GM12878 (cell line): ENCODE measurements around the gene C16orf92. TPM values are rescaled to one million over a fixed set of nuclear protein-coding genes. Genes with fewer than 3 reads are reported as not detected.

Experiments
- CBX3 ChIP-seq: fragments of 200-600 bp; sonication (generic); IDR thresholded peaks from 2 replicates; pipeline ENCODE4 v1.6.1; 2016; ENCODE audit warnings: low read depth, borderline replicate concordance
- CUX1 ChIP-seq: IDR thresholded peaks from 2 replicates; pipeline ENCODE4 v1.6.1; 2012; ENCODE audit warnings: improper control_type of control experiment, low read depth, low read length; ENCODE audit not compliant: insufficient replicate concordance
- HDGF ChIP-seq: fragments of 450-650 bp; IDR thresholded peaks from 2 replicates; pipeline ENCODE4 v1.6.1; 2016; ENCODE audit warnings: antibody characterized with exemption
- POU2F2 ChIP-seq: IDR thresholded peaks from 3 replicates; pipeline ENCODE4 v1.6.1; 2011; ENCODE audit warnings: low read depth, mild to moderate bottlenecking, low read length, borderline replicate concordance
- SIX5 ChIP-seq: IDR thresholded peaks from 2 replicates; pipeline ENCODE4 v1.6.1; 2011; ENCODE audit warnings: mild to moderate bottlenecking, low read depth, low read length, moderate library complexity; ENCODE audit not compliant: severe bottlenecking
- TARDBP ChIP-seq: IDR thresholded peaks from 2 replicates; pipeline ENCODE4 v1.6.1; 2016; ENCODE audit warnings: borderline replicate concordance
- TCF3 ChIP-seq: IDR thresholded peaks from 2 replicates; pipeline ENCODE4 v1.6.1; 2012; ENCODE audit warnings: low read depth, mild to moderate bottlenecking, low read length, borderline replicate concordance; ENCODE audit not compliant: insufficient read depth
- YY1 ChIP-seq: IDR thresholded peaks from 2 replicates; pipeline ENCODE4 v1.6.1; 2011; ENCODE audit warnings: low read depth, mild to moderate bottlenecking, low read length
- ZNF687 ChIP-seq: fragments of 450-650 bp; IDR thresholded peaks from 2 replicates; pipeline ENCODE4 v1.6.1; 2017; ENCODE audit warnings: mild to moderate bottlenecking, moderate library complexity
- polyA plus RNA-seq, 11 experiments: library from polyadenylated mRNA; depleted of rRNA in 4 of 11; unstranded in 6 of 11; stranded (reverse) in 5 of 11; fragments of >200 nt; fragmentation: Nextera tagmentation in 4 of 11; fragmentation: Illumina TruSeq in 1 of 11; extraction: Ambion mirVana in 4 of 11; extraction: Trizol in 1 of 11; gene quantifications; 1 replicate in 1 of 11; 2 replicates in 10 of 11; pipeline versions ENCODE4 v1.2.1 to v1.2.3, GENCODE V29; 2011 to 2016; ENCODE audit warnings: inconsistent platforms in 2 of 11, missing spikeins in 2 of 11, low read depth in 1 of 11
- total RNA-seq, 4 experiments: library from RNA; depleted of rRNA in 3 of 4; stranded (reverse); fragments of >200 nt in 3 of 4; fragmentation: Illumina TruSeq in 1 of 4; extraction: Trizol in 1 of 4; gene quantifications; 2 replicates each; pipeline versions ENCODE4 v1.2.1 to v1.2.3, GENCODE V29; 2013 to 2021

C16orf92 gene
- total and polyA plus RNA-seq, 10 of the 15 experiments (the other 5 are each of a cell fraction or from before 2014, with no cell fraction given) = not detected

- TF ChIP-seq CUX1 = no peak
- peak; percentile 70; the same call in 1 of the 2 replicates for TF ChIP-seq TCF3
- peak; percentile 63; the same call in 1 of the 2 replicates for TF ChIP-seq HDGF
- no peak for TF ChIP-seq CBX3
- TF ChIP-seq POU2F2 = no peak
- peak; percentile 86 for TF ChIP-seq ZNF687
- TF ChIP-seq TARDBP = no peak
- peak; percentile 93 for TF ChIP-seq YY1
- TF ChIP-seq SIX5 = peak; percentile 0
Observed at GRCh38 chr16:29995324-29995910, 27.6 kb upstream of the C16orf92 start, which contains the start of gene HIRIP3 (continued).
